Activated T-cell treated with anti-CD3 and anti-CD28 coated beads for 4 hours (primary cell): ENCODE measurements around the gene CDK10.
"Not testable (repeated sequence)": the region's sequence is repeated elsewhere in the genome, so short reads cannot be mapped to it uniquely, and the experiment has no call there.

Experiments used
- DNase-seq: peaks from one replicate; pipeline ENCODE4 v3.0.0-alpha.2; 2020

The CDK10 gene

GRCh38 chr16:89686520-89687091 lies at the start of gene CDK10:
Gene CDK10 (plus strand): TSS chr16:89686689. CDS start chr16:89686711, 22 bp downstream.
- peak; percentile 89 for DNase-seq

DNA sequence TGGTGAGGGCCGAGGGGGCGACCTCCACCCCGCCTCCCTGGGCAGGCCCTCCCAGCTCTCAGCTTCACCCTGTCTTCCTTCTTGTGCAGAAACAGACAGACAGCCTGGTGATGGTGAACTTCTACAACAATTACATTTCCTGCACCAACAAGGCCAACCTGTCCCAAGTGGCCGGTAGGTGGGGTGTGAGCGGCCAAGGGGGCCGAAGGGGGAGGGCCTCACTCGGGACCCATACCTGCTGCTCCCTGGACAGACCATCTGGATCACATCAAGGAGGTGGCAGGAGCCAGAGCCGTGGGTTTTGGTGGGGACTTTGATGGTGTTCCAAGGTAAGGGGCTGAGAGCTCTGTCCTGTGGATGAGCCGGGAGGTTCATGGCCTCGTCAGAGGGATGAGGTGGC lies 49.1 kb upstream of the CDK10 start:
- no peak for DNase-seq

DNA sequence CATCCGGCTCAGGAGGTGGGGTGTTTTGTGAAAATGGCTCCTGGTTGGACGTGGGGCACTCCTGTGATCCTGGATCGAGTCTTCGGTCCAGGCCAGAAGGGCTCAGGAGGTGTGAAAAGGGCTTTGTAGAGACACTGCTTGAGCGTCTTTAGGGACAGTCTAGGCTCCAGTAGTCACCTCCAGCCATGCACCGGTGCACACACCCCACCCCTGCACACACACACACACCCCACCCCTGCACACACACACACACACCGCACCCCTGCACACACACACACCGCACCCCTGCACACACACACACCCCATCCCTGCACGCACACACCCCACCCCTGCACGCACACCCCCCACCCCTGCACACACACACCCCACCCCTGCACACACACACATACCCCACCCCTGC lies 48.0 kb upstream of the CDK10 start:
- DNase-seq: no peak

DNA sequence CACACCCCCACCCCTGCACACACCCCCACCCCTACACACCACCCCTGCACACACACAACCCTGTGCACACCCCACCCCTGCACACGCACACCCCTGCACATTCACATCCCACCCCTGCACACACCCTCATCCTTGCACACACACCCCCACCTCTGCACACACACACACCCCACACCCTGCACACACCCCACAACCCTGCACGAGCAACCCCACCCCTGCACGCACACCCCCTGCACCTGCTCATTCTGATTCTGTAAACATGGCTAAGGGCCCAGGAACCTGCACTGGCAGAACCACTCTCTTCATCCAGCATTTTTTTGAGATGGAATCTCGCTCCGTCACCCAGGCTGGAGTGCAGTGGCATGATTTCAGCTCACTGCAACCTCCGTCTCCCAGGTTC lies 47.1 kb upstream of the CDK10 start:
- no peak for DNase-seq

DNA sequence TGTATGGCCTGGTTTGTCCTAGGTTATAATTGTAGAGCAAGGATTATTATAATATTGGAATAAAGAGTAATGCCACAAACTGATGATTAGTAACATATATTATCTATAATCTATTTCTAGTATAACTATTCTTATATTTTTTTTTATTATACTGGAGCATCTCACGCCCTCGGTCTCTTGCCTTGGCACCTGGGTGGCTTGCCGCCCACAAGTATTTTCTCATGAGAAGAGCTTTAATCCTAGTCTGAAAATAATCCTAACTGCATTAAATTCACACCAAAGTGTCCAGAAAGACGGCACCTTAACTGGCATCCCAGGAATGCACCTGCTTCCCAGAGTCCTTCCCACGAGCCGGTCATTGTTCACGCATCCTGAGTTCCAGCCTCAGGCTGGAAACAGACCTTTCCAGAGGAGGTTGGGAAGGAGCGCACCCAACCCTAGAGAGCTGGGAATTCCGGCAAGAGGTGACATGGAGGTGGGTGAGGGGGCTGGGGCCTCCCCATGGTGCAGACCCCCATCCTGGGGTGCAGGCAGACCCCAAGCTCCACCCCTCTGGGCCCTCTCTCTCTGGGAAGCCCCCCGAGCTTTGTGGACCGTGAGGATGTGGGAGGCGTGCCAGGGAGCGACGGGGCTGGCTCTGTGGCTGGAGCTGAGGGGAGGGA lies 44.9 kb upstream of the CDK10 start:
- DNase-seq: no peak

DNA sequence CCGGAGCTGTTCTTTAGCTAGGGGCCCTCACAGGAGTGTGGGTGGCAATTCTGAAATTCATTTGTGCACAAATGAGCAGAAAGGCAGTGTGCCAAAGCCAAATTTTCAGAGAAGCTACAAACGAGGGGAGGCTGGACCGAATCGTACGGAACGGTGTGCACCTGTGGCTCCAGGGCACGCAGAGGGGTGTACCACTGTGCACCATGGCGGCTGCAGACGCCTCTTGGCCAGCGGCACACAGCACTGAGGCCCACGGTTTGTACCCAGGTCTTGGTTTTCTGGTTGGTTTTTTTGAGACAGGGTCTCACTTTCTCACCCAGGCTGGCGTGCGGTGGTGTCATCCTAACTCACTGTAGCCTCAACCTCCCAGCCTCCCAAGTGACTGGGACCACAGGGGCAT lies 43.9 kb upstream of the CDK10 start:
- DNase-seq: no peak

GRCh38 chr16:89643769-89644300 lies 42.7 kb upstream of the CDK10 start:
- no peak for DNase-seq

GRCh38 chr16:89645122-89645521 lies 41.4 kb upstream of the CDK10 start:
- no peak for DNase-seq

DNA sequence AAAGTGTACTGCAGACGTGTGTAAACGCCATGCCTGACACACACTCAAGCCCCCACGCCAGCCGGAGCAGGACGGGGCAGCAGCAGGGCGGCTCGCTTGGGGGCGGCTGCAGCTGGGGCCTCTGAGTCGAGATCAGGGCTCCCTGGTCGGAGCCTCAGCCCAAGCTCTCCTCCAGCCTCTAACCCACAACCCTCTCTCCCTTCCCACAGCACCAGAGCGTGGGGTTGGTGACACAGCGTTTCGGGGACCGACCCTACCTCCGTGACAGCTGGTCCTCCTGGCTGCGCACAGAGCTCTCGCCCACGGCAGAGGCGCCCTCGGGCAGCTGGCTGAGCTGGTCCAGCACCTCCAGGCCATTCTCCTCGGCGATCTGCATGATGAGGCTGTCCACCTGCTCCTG lies 40.2 kb upstream of the CDK10 start:
- DNase-seq: no peak

DNA sequence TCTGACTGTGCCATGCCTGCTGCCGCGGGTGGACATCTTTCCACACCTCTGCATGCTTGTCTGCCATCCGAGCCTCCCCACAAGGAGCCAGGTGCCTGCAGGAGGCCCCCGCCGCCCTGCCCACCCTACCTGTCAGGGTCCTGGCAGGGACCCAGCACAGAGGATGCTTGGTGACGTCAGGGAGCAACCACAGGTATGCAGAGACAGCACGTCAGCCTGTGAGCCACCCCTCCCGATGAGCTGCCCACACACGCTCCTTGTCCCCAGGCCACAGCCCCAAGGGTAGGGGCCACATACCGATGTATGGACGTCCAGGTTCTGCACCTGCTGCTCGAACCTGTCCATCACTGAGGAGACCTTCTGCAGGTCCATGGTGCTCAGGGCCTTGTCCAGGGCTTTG lies 39.6 kb upstream of the CDK10 start:
- no peak for DNase-seq

DNA sequence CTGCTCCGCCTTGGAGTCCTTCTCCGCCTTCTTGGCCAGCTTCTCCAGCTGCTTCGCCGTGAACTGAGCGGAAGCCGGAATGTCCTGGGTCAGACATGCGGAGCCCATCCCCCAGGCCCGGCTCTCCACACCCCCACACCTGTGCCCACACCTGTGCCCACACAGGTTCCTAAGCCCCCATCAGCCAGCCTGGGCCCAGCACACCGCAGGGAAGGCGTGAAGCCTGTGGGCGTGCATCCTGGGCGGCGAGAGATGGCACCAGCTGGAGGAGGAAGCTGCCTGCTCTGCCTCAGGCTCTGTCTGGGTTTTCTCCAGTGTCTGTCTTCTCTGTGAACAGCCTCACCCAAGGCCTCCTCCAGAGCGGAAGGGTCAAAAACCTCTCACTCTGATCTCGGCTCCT lies 34.9 kb upstream of the CDK10 start:
- DNase-seq: no peak

DNA sequence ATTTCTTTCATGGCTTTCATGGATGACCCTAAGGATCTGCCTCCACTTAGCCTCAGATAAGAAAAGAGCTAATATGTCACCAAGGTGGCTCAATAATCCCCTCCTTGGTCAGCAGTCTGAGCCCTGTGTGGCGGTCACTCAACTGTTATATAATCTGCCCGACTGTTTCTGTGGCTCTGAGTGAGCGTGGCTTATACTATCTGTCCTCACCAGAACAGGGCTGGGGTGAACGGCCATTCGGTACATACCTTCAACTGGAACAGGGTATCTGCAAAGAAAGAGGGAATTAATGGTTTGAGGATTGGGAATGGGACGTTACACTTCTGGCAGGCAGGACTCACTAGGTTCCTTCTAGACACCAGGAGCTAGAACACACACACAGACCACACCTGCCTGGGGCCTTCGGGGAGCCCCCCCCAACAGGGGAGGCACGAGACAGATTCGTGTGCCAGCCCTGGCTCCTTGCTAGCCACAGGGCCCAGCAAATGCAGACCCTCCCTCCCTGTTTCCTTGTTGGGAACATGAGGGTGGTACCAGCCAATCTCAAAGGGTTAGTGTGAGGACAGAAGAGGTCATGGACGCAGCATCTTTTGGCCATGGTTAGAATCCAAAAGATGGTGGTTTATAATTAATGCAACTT lies 32.7 kb upstream of the CDK10 start:
- no peak for DNase-seq

DNA sequence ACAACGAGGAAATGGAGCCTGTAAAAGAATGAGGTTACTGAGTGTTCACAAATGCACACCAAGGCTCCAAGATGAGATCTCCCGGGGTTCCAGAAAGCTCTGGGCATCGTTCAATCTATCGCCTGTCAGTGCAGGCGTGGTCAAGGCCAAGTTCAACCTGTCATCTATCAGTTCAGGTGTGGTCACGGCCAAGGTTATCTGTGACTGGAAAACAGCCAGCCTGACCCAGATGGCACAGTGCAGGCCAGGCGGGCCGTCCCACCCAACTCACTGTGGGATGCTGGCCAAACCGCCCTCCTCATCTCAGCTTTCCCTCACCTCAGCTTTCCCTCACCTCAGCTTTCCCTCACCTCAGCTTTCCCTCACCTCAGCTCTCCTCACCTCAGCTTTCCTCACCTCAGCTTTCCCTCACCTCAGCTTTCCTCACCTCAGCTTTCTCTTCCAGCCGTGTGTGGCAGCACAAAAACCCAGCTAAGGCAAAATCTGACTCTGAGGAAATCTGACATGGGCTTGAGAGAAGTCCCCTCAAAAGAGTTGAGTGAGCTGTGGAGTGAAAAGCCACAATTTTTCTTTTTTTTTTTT lies 31.3 kb upstream of the CDK10 start:
- no peak for DNase-seq

DNA sequence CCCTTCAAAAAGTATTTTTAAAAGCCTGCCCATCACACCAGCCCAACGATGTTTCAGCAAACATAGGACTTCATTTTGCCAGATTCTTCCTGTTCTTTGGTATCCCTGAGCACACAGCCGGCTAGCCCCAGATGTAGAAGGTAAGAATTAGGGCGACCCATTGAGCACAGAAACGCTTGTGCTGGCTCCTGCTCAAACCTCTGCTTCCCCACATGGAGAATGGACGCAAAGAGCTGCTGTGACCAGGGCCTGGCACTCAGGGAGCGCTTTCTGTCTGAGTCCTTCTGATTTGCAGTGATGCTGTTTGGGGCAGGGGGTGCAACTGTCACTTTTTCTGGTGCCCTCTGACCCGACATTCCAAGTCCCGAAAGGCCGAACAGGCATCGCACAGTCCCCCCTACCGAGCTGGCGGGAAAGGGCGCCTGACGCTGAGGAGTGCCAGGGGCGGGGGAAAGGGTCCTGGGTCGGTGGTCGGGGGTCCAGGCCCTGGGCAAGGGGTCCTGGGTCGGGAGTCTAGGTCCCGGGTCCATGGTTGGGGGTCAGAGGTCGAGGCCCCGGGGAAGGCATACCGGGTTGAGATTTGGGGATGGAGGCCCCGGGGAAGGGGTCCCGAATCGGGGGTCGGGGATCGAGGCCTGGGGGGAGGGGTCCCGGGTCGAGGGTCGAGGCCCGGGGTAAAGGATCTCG lies 29.9 kb upstream of the CDK10 start:
- DNase-seq: no peak

GRCh38 chr16:89657442-89658220 lies 28.9 kb upstream of the CDK10 start, which contains the start of the genes CHMP1A and SPATA33:
Gene CHMP1A (minus strand): TSS chr16:89657708. CDS start chr16:89657588, 120 bp downstream.
Gene SPATA33 (plus strand): TSS chr16:89657836. CDS start chr16:89657912, 76 bp downstream.
- DNase-seq: peak; percentile 90

DNA sequence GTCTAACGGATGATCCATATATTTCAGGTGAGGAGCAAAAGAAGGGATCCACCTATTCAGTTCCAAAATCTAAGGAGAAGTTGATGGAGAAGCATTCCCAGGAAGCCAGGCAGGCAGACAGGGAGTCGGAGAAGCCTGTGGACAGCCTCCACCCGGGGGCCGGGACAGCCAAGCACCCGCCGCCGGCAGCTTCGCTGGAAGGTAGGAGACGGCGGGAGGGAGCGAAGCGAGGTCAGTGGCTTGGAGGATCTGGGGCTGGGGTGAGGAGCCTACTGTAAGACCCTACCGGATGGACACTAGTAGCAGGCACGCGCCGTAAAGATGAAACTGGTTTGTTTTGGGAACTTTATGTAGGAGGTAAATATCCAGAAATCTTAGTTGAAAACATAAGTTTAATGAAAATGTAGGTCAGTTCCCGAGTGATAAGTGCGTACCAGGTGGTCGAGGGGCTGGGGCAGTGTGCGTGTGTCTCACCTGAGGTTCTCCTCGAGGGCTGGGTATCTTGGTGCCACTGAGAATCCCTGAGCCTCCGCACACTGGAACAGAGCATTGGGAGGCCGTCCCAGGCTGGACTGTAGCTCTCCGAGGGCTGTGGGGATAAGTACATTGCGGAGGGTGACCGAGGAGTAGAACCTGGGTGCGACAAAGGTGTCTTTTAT lies 28.1 kb upstream of the CDK10 start:
- no peak for DNase-seq

GRCh38 chr16:89660146-89660545 lies 26.3 kb upstream of the CDK10 start:
- no peak for DNase-seq

- DNase-seq: no peak
Observed at GRCh38 chr16:89661215-89661614, 25.3 kb upstream of the CDK10 start.

GRCh38 chr16:89664238-89664637 lies 22.3 kb upstream of the CDK10 start:
- not testable (repeated sequence) for DNase-seq

GRCh38 chr16:89667000-89667399 lies 19.5 kb upstream of the CDK10 start:
- DNase-seq: not testable (repeated sequence)

- no peak for DNase-seq
Observed at GRCh38 chr16:89667633-89668032, 18.9 kb upstream of the CDK10 start.

DNA sequence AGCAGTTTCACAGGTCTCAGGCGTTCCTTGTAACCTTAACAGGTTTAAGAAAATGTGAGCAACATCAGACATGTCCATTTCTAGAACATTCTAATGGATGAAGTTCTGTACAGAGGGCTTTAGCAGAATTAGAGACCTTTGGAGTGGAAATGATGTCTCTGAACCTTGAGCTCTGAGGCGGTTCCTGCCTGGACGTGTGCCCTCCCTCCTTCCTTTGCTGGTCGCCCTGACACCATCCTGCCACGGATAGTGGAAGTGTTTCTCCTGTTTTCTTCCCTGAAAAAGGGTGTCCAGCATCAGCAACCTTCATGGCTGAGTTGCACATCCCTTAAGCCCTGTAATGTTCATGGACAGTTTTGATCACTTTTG lies 17.7 kb upstream of the CDK10 start:
- no peak for DNase-seq
